ENCODE data around the gene ERBB2.

Gene ERBB2

DNA sequence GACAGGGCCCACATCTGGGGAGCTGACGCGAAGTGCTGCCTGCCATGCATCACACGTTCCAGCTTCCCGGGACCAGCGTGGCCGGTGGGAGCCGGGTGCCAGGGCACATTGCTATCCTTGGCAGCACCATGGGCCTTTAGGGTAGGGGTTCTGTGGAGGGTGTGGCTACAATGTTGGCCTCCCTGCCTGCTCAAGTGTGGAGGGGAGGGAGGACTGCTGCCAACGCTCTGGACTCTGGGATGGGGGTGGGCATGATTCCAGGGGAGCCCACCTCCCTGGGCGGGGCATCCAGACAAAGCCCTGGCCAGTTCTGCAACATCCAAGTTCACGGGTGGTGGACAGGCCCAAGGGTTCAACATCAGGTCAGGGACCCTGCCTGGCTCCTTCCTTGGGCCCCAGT lies 51.8 kb downstream of the ERBB2 start:
- peaks cover 28% of the 10 kb centered on the region for H3K4me1 Mint-ChIP-seq (ENCODE audit: low read depth)
- no peaks in the 10 kb centered on the region for H3K36me3 Mint-ChIP-seq (ENCODE audit: low read depth)
- H3K27ac Mint-ChIP-seq, result peak overlapping the region; percentile 31
- no peaks in the 10 kb centered on the region for H3K27me3 Mint-ChIP-seq (ENCODE audit: low read depth)
- no peaks in the 10 kb centered on the region for H3K9me3 Mint-ChIP-seq
- no peak for DNase-seq (ENCODE audit: low spot score)
- no peak overlapping the region for H3K4me3 Mint-ChIP-seq

DNA sequence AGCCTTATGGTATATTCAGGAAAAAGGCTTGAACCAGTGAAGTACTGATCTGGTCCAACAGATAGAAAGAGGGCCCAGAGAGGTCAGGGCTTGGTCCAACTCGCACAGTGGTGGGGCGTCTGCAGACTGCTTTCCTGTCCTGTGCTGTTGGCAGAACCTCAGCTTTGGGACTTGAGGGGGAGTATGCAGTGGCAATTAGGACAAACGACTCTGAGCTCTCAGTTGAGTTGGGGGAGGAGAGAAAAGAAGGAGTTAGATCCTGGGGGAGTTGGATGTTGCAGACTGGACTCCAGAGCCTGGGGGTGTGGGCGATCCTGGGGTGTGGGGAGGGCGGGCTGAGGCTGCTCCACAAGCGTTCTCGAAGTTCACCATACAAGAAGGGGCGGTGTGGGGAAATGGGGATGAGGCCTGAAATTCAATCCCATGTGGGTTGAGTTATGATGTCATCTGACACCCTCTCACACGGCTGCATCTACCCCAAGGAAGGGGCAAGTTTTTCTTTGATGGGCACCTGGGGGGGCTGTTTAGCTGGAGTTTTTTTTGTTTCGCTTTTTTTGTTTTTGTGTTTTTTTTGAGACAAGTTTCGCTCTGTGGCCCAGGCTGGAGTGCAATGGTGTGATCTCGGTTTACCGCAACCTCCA lies 52.5 kb downstream of the ERBB2 start:
- Mint-ChIP-seq H3K9me3 (no peaks in the 10 kb centered on the region), H3K36me3 (ENCODE audit: low read depth) (no peaks in the 10 kb centered on the region), H3K4me1 (ENCODE audit: low read depth) (peaks cover 35% of the 10 kb centered on the region), H3K27me3 (ENCODE audit: low read depth) (no peaks in the 10 kb centered on the region), H3K27ac (peak overlapping the region; percentile 88), H3K4me3 (peak overlapping the region; percentile 87)
- DNase-seq (ENCODE audit: low spot score), result no peak

DNA sequence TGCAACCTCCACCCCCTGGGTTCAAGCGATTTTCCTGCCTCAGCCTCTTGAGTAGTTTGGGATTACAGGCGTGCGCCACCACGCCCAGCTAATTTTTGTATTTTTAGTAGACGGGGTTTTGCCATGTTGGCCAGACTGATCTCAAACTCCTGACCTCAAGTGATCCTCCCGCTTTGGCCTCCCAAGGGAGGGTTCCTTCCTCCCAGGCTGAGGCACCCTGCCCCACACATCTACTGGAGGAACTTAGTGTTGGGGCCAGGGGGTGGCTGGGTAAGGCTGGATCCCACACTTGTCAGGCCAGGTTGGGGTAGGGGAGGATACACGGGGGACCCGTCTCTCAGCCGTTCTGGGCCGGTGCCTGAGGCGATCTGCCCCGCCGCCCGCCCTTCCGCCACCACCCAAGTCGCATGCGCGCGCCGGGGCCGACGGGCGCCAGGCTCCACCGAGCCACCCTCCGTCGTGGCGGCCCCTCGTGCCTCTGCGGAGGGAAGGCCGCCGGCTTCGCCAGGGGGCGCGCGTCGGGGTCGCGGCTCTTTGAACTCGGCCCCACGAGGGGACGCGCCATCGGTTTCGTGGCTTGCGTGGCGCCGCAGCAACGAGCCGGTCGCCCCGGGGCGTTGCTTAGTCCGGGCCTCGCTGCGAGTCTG lies 53.8 kb downstream of the ERBB2 start:
- Mint-ChIP-seq H3K4me1 (ENCODE audit: low read depth) (peaks cover 48% of the 10 kb centered on the region), H3K36me3 (ENCODE audit: low read depth) (no peaks in the 10 kb centered on the region), H3K9me3 (no peaks in the 10 kb centered on the region), H3K27me3 (ENCODE audit: low read depth) (no peaks in the 10 kb centered on the region), H3K4me3 (peak overlapping the region; percentile 87), H3K27ac (peak overlapping the region; percentile 93)
- DNase-seq (ENCODE audit: low spot score), result no peak

DNA sequence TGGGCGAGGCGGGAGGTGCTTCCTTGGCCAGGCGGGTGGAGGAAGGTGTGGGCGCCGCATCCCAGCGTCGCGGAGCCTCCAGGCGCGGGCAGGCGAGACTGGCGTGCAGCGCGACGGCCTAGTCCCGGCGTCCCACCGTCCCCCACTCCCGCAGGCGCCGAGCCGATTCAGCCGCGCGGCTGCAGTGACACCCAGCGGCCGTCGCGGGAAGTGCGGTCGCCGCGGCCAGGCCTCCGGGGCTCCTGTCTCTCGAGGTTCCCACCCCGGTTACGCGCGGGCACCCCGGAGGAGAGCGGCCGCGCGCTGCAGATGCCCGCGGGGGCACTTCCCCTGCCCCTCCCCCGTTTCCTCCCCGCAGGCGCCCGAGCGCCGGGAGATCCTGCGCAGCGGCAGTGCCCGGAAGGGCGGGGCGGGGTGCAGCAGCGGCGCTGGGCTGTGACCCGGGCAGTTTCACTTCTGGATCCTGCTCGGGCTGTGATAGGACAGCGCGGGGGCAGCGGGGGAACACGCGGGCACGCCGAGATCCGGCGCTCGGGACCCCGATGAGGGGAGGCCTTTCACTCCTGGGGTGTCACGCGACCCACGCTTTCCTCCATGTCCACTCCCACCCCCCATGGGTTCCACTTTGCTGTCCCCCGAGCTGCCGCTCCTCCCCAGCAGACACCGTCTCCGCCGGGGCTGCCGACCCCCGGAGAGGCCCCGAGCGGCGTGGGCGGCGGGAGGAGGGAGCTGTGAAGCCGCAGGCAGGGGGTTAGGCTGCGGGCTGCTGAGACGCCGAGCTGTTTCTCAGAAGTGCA lies 54.5 kb downstream of the ERBB2 start:
- peak overlapping the region; percentile 45 for H3K4me3 Mint-ChIP-seq
- H3K4me1 Mint-ChIP-seq (ENCODE audit: low read depth), result peaks cover 53% of the 10 kb centered on the region
- no peaks in the 10 kb centered on the region for H3K27me3 Mint-ChIP-seq (ENCODE audit: low read depth)
- peak; percentile 97 for DNase-seq (ENCODE audit: low spot score)
- H3K9me3 Mint-ChIP-seq, result no peaks in the 10 kb centered on the region
- peak overlapping the region; percentile 74 for H3K27ac Mint-ChIP-seq
- H3K36me3 Mint-ChIP-seq (ENCODE audit: low read depth), result no peaks in the 10 kb centered on the region

DNA sequence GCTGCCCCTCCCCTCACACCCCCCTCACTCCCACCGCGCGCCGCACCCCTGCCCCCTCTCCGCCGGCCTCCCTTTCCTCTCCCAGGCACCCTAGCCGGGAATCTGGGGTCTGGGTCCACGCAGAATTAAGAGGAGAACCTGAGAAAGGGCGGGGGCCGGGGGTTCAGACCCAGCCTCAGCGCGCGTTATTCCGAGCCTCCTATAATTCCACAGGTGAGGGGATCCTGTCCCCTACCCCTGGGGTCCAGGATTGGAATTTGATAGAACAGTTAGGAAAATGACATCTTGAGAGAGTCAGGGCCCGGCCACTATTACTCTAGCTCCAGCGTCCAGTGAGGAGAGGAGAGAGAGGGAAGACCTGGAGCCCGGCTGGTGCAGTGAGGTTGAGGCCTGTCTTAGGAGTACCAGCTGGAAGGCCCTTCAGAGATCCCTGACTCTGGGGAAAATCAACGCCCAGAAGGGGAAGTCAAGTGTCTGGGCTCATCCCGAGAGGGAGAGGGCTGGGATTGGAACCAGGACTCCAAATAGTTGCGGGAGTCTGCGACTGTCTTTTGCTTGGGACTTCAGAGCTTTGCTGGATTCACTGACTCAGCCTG lies 55.2 kb downstream of the ERBB2 start:
- H3K4me3 Mint-ChIP-seq, result peak overlapping the region; percentile 45
- H3K4me1 Mint-ChIP-seq (ENCODE audit: low read depth), result peaks cover 56% of the 10 kb centered on the region
- DNase-seq (ENCODE audit: low spot score), result no peak
- H3K27ac Mint-ChIP-seq, result peak overlapping the region; percentile 82
- H3K9me3 Mint-ChIP-seq, result no peaks in the 10 kb centered on the region
- H3K36me3 Mint-ChIP-seq (ENCODE audit: low read depth), result no peaks in the 10 kb centered on the region
- H3K27me3 Mint-ChIP-seq (ENCODE audit: low read depth), result no peaks in the 10 kb centered on the region

DNA sequence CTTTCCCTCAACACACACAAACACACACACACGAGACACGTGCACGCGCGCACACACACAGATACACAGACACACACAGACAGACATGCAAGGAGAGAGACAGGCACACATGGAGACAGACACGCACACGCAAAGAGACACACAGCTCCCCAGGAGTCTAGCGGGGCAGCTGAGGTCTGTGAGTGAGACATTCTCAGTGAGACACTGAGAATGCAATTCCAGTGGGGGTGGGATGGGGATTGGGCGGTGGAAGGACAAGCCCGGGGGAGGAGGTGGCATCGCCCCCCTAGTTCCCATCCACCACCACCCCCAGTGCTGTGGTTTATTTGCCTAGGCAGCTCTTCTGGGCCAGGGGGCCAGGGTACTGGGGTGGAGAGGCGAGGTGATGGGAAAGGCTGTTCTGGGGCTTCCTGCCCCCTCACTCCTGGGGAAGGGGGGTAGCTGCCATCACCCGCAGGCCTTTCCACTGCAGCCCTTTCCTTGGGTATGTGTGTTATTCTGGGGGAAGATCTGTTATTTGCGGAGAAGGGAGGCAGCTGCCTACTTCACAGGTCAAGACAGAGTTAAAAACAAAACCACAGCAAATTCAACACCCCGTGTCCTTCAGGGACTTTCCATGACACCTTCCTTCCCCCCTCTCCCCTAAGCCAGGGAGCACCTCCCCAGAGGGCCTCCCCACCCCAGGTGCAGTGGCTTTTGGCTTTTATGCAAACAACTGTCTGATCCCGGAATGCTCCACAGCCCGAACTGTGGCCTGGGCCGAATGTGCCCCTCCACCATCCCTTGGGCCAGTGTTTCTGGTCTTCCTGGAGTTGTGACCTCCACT lies 55.9 kb downstream of the ERBB2 start:
- H3K36me3 Mint-ChIP-seq (ENCODE audit: low read depth), result no peaks in the 10 kb centered on the region
- H3K4me1 Mint-ChIP-seq (ENCODE audit: low read depth), result peaks cover 56% of the 10 kb centered on the region
- H3K9me3 Mint-ChIP-seq, result no peaks in the 10 kb centered on the region
- no peaks in the 10 kb centered on the region for H3K27me3 Mint-ChIP-seq (ENCODE audit: low read depth)
- DNase-seq (ENCODE audit: low spot score), result no peak
- H3K4me3 Mint-ChIP-seq, result peak overlapping the region; percentile 49
- H3K27ac Mint-ChIP-seq, result peak overlapping the region; percentile 82

DNA sequence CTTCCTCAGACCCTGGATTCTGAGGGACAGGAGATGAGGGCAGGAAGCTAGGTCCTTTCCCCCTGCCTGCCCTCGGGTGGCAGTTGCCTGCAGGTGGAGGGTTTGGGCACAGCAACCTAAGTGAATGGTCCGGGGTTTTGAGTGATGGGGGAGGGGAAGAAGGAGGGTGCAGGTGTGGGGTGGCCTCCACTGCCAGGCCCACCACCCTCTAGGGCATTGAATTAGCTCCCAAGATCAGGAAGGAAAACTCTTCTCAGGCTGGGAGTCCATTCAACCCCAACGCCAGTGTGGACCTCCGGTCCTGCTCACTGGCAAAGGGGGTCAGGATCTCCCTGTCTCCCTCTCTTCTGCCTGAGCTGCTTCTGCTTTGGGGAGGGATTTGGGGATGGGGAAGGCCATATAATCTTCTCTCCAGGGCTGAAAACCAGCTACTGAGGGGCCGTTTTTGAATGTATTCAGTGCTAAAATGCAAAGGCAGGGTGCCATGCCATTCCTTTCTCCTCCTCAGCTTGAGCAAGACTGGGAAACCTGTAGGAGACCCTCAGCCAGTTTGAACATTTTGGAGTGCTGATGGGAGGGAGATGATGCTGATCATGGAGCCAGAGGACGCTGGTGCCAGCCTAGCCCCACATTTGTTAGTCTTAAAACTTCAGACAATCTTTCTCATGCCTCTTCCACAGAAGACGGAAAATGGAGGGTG lies 56.7 kb downstream of the ERBB2 start:
- Mint-ChIP-seq H3K27ac (peak overlapping the region; percentile 82), H3K27me3 (ENCODE audit: low read depth) (no peaks in the 10 kb centered on the region), H3K9me3 (no peaks in the 10 kb centered on the region), H3K36me3 (ENCODE audit: low read depth) (peaks cover 4% of the 10 kb centered on the region), H3K4me1 (ENCODE audit: low read depth) (peaks cover 56% of the 10 kb centered on the region), H3K4me3 (peak overlapping the region; percentile 49)
- no peak for DNase-seq (ENCODE audit: low spot score)

DNA sequence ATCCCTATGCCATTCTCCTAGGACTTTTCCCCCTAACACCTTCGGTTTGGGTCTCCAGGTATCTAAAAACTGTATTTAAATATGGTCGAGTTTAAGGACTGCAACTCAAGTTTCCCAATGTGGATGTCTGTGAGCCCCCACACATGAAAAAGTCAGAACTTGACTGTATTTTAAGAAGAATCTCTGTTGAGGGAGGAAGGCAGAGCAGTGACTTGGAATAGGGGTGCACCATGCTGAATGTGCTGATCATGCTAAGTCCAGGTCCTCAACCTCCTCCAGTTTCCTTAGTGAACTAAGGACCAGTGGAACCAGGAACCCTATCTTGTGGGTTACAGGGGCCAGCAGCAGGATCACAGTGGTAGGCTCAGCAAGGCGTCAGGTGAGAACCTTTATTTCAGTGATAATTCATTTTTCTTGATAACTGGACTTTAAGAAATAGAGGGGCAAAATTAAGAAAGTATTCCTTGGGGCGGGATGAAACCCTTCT lies 57.4 kb downstream of the ERBB2 start:
- no peaks in the 10 kb centered on the region for H3K27me3 Mint-ChIP-seq (ENCODE audit: low read depth)
- no peaks in the 10 kb centered on the region for H3K9me3 Mint-ChIP-seq
- peak overlapping the region; percentile 82 for H3K27ac Mint-ChIP-seq
- no peak for DNase-seq (ENCODE audit: low spot score)
- peaks cover 7% of the 10 kb centered on the region for H3K36me3 Mint-ChIP-seq (ENCODE audit: low read depth)
- H3K4me3 Mint-ChIP-seq, result peak overlapping the region; percentile 49
- peaks cover 53% of the 10 kb centered on the region for H3K4me1 Mint-ChIP-seq (ENCODE audit: low read depth)

DNA sequence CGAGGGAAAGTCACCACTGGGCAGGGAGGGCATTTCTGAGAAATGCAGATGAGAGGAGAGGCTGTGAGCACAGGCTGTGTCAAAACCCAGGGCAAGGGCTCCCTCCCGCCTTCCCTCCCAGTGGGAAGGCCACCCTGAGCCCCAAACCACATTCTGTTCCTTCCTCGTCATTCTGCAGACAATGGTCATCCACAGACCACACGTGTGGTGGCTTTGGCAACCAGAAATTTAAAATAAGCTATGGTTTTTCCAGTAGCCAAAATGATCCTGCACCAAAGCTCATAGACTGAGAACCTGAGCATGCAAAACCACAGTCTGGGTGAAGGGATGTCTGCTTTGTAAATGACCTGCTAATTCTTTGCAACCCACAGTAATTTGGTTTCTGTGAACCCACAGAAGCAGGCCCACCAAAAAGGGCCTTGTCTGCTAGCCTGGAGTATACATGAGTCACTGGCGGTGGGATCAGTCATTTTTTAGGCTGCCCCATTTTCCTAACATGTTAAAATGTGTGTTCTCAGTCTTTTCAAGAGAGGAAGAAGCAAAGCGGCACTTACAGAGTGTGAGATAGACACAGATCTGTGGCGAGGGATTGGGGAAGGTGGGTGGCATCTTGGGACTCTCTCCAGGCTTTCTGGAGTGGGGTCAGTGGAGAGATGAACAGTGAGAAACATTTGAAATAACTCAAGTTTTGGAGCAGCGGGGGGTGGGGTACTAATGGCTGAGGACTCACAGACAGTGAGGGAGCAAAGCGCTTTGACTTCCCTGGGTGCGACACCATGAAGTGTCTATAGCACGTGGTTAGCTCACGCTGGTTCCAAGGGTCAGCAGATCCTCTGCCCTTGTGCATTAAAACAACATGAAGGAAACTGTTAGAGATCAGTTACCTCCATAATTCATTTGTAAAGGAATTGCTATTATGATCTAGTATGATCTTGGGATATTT lies 58.3 kb downstream of the ERBB2 start:
- Mint-ChIP-seq H3K36me3 (ENCODE audit: low read depth) (peaks cover 14% of the 10 kb centered on the region), H3K4me1 (ENCODE audit: low read depth) (peaks cover 52% of the 10 kb centered on the region), H3K27me3 (ENCODE audit: low read depth) (no peaks in the 10 kb centered on the region), H3K27ac (peak overlapping the region; percentile 82), H3K4me3 (peak overlapping the region; percentile 49), H3K9me3 (no peaks in the 10 kb centered on the region)
- DNase-seq (ENCODE audit: low spot score), result peak; percentile 62

DNA sequence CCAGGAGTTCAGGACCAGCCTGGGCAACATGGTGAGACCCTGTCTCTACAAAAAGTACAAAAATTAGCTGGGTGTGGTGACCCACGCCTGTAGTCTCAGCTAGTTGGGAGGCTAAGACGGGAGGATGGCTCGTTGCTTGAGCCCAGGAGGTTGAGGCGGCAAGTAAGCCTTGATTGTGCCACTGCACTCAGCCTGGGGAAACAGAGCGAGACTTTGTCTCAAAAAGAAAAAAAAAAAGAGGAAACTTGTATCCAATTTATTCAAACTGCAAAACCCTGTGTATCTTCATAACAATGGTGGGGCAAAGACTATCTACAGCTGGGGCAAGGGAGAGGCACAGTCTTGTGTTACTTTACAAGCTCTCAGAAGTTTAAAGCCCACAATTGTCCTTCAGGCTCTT lies 59.3 kb downstream of the ERBB2 start:
- no peak for DNase-seq (ENCODE audit: low spot score)
- Mint-ChIP-seq H3K27me3 (ENCODE audit: low read depth) (no peaks in the 10 kb centered on the region), H3K36me3 (ENCODE audit: low read depth) (peaks cover 18% of the 10 kb centered on the region), H3K9me3 (no peaks in the 10 kb centered on the region), H3K4me1 (ENCODE audit: low read depth) (peaks cover 48% of the 10 kb centered on the region), H3K27ac (no peak overlapping the region), H3K4me3 (no peak overlapping the region)

DNA sequence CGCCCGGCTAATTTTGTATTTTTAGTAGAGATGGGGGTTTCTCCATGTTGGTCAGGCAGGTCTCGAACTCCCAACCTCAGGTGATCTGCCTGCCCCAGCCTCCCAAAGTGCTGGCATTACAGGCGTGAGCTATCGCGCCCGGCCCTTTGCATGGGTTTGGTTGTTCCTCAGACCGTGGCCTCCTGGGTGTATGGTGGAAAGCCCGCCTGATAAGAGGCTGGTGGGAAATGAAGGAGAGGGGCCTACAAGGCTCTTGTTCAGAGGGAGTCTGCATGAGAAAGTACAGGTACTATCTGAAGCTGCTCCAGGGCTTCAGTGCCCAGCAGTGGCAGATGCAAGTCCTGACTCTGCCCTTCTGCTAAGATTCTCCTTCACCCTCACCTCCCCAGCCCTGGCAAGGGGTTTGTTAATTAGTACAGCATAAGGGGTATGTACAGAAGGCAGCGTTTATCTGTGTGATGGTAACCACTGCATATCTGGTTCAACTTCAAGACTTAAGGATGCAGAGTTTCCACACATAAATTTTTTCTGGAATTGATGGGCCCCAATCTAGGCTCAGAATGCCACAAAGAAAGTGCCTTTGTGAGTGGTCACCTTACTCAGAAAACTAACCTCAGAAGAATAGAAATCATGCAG lies 62.1 kb downstream of the ERBB2 start:
- Mint-ChIP-seq H3K4me1 (ENCODE audit: low read depth) (peaks cover 42% of the 10 kb centered on the region), H3K36me3 (ENCODE audit: low read depth) (peaks cover 41% of the 10 kb centered on the region), H3K27me3 (ENCODE audit: low read depth) (no peaks in the 10 kb centered on the region), H3K27ac (no peak overlapping the region), H3K4me3 (no peak overlapping the region), H3K9me3 (no peaks in the 10 kb centered on the region)
- no peak for DNase-seq (ENCODE audit: low spot score)
